AG09309 (cell line): Measurements from ENCODE around the gene C1orf198.

Experiments
- DNase-seq: peaks from one replicate; pipeline ENCODE4 v3.0.0-alpha.2; 2010; ENCODE audit warnings: low read depth
- H3K4me3 ChIP-seq: 2 replicates; pipeline ENCODE4 v1.5.1; 2011; ENCODE audit warnings: mild to moderate bottlenecking, low read depth, low read length, moderate library complexity; ENCODE audit not compliant: control insufficient read depth
- TF ChIP-seq, protein P1 (sequence below): IDR thresholded peaks from 2 replicates; pipeline ENCODE4 v1.5.1; 2011; ENCODE audit warnings: mild to moderate bottlenecking, low read depth, low read length, inconsistent platforms; ENCODE audit not compliant: insufficient read depth, control insufficient read depth; ENCODE audit errors: missing control alignments

The C1orf198 gene

DNA sequence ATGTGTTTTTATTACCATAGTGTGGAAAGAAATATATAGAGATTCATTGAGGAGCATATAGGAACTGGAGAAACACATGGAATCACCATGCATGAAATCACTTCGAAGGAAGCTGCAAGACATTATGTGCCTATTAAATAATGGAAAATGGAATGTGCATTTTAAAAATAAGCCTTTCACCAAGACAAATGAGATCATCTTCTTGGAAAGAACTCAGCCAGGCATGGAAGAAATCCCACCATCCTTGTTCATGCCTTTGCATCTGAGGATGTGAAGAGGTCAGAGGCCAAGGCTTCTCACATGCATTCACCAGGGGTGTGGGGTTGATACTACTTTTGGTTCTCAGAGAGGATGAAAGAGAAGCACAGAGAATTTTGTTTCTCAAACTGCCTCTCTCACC is 50.0 kb downstream of the C1orf198 start:
- no peak for DNase-seq
- TF ChIP-seq, protein P1, sequence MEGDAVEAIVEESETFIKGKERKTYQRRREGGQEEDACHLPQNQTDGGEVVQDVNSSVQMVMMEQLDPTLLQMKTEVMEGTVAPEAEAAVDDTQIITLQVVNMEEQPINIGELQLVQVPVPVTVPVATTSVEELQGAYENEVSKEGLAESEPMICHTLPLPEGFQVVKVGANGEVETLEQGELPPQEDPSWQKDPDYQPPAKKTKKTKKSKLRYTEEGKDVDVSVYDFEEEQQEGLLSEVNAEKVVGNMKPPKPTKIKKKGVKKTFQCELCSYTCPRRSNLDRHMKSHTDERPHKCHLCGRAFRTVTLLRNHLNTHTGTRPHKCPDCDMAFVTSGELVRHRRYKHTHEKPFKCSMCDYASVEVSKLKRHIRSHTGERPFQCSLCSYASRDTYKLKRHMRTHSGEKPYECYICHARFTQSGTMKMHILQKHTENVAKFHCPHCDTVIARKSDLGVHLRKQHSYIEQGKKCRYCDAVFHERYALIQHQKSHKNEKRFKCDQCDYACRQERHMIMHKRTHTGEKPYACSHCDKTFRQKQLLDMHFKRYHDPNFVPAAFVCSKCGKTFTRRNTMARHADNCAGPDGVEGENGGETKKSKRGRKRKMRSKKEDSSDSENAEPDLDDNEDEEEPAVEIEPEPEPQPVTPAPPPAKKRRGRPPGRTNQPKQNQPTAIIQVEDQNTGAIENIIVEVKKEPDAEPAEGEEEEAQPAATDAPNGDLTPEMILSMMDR: no peak
- H3K4me3 ChIP-seq: no peak overlapping the region

DNA sequence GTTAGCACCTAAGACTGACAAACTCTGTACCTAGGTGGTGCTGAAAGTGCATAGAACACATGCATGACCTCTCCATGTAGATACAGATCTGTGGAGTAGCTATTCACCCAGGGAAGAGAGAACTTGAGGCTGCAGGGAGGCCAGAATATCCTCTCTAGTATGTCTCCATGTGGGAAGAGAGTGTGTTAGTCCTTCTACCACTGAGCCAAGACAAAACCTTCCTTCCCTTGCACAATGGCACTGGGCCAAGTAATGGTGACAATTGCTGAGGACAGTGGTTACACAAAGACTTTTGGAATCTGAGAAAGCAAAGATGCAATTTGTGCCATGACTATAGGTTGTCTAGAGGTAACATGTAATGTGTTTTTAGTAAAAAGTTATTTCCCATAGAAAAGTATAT is 52.3 kb downstream of the C1orf198 start:
- H3K4me3 ChIP-seq: no peak overlapping the region
- DNase-seq: no peak
- TF ChIP-seq, protein P1: no peak

DNA sequence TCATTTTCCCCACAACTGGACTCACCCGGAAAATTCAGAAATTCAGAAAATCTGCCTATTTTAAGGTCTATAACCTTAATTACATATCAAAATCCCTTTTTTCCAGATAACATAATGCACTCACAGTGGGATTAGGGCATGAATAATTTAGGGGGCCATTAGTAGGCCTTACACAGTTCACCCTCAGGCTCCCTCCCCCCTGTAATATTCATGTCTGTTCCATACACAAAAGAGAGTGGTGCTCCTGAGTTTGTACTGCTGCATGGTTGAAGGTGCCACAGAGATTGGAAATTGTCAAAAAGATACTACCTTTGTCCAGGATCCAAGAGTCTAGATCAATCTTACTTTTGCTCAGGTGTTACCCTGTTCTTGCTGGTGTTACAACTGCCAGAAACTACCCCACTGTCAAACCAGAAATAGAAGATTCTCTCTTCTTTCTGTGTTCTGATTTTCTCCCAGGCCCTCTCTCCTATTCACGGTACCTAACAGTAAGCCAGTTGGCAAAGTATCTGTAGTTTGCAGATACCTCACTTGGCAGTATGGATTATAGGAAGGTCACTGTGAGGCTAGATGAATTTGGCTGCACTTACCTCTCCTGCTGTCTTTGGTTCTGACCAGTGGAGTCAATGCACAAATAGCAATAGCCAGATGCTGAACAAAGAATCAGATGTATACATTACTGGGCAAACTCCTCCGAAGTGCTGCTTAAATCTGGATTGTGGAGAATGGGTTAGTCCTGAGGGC is 53.2 kb downstream of the C1orf198 start:
- no peak overlapping the region for H3K4me3 ChIP-seq
- DNase-seq: no peak
- TF ChIP-seq, protein P1: no peak

DNA sequence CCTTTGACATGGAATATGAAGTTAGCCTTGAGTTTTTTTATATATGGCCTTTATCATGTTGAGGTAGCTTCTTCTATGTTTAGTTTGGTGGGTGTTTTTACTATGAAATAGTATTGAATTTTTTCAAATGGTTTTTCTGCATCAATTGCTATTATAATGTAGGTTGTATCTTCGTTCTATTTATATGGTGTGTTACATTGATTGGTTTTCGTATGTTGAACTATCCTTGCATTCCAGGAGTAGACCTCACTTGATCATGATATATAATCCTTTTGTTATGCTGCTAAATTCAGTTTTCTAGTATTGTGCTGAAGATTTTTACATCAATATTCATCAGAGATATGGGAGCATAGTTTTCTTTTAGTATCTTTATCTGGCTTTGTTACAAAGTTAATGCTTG is 55.8 kb downstream of the C1orf198 start:
- H3K4me3 ChIP-seq: no peak overlapping the region
- TF ChIP-seq, protein P1: no peak
- DNase-seq: no peak

DNA sequence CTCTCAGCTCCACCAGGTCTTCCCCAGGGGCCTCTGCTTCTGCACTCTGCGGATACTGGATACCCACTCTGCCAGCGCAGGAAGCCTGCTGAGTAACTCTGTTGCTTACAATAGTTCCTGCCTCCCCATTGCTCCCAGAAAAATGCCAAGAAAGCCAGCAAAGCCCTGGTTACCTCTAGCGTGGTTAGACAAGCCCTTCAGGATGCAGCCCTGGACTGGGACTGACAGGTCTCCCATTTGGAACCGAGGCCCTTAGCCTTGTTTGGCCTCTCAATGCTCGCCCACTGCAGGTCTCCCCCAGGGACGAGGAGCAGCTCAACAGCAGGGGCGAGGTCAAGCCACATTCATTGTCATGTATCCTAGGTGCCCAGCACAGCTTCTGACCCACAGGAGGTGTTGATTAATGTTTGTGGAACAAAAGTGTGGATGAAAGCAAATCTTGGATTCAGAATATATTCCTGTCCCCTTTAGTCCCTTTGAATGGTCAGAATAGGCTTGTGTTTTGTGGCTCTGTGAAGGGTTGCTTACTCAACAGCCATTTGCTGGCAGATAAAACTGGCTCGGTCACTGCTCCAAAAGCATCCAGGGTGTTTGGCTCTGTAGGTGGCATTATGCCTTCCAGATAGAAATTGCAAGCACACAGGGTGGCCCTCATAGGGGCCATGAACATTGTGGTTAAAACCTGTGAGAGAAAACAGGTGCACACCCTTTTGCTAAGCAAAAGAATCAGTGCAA is 58.9 kb downstream of the C1orf198 start:
- TF ChIP-seq, protein P1: no peak
- DNase-seq: no peak
- H3K4me3 ChIP-seq: no peak overlapping the region

DNA sequence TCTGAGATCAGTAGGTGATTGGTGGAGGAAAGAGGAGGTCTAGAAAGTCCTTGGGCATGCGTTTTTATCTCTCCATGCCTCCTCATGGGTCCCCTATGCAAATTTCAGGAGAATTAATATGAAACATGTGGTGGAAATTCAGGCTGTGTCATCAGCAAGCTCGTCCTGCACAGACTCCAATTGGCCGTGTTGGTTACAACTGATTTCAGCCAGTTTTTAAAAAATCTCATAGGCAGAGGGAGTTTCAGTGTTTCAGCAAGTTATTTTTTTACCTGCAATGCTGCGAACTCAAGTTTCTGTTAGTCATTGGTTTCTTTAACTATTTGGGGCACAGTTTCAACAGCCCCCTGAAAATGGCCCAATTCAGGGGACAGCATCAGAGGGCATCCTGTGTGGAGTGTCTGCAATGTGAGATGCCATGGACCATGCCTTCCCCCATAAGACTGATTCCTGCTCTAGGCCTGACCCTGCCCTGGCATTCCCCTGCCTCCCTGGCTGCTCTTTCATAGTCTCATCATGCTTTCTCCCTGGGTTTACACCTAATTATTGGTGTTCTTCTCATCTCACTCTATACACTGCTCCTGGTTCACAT is 59.9 kb downstream of the C1orf198 start:
- DNase-seq: peak; percentile 61
- H3K4me3 ChIP-seq: no peak overlapping the region
- TF ChIP-seq, protein P1: no peak
